Epithelial cell of esophagus (primary cell): ENCODE results near the gene OR10A3.

Experiments
- DNase-seq: peaks from one replicate; pipeline ENCODE4 v3.0.0; 2010; ENCODE audit warnings: low read depth
- H3K4me3 ChIP-seq: 2 replicates; pipeline ENCODE4 v1.5.1; 2011; ENCODE audit warnings: mild to moderate bottlenecking, low read length, control low read depth
- TF ChIP-seq, protein P1 (sequence below): IDR thresholded peaks from 2 replicates; pipeline ENCODE4 v1.5.1; 2011; ENCODE audit warnings: low read depth, mild to moderate bottlenecking, low read length, control low read depth, inconsistent platforms; ENCODE audit not compliant: insufficient read depth; ENCODE audit errors: missing control alignments

Gene OR10A3

DNA sequence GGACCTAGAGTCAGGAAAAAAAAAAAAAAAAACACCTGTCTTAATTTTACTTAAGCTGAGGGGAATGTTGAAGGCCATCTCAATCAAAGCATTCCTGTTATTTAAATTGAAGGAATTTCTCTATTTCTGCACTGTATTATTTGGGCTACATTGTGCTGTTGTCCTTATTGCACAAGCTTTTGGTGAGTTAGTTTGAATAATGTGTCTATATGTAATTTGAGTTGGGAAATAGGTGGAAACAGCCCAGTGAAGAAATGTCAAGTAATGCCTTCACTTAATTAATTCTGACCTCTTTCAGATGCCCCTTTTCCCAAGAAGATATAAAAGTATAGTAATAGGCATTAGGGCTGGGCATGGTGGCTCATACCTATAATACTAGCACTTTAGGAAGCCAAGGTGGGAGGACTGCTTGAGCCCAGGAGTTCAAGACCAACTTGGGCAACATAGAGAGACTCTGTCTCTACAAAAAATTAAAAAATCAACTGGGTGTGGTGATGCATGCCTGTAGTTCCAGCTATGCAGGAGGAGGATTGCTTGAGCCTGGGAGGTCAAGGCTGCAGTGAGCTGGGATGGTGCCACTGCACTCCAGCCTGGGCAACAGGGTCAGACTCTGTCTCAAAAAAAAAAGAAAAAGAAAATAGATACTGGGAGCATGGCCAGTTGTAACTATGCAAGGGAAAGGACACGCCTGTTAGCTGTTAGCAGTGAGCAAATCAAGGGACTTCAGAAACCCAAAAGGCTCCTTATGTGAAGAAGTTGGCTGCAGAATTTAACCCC lies 45.3 kb downstream of the OR10A3 start:
- H3K4me3 ChIP-seq, result no peak overlapping the region
- TF ChIP-seq, protein P1, sequence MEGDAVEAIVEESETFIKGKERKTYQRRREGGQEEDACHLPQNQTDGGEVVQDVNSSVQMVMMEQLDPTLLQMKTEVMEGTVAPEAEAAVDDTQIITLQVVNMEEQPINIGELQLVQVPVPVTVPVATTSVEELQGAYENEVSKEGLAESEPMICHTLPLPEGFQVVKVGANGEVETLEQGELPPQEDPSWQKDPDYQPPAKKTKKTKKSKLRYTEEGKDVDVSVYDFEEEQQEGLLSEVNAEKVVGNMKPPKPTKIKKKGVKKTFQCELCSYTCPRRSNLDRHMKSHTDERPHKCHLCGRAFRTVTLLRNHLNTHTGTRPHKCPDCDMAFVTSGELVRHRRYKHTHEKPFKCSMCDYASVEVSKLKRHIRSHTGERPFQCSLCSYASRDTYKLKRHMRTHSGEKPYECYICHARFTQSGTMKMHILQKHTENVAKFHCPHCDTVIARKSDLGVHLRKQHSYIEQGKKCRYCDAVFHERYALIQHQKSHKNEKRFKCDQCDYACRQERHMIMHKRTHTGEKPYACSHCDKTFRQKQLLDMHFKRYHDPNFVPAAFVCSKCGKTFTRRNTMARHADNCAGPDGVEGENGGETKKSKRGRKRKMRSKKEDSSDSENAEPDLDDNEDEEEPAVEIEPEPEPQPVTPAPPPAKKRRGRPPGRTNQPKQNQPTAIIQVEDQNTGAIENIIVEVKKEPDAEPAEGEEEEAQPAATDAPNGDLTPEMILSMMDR, result no peak
- no peak for DNase-seq

DNA sequence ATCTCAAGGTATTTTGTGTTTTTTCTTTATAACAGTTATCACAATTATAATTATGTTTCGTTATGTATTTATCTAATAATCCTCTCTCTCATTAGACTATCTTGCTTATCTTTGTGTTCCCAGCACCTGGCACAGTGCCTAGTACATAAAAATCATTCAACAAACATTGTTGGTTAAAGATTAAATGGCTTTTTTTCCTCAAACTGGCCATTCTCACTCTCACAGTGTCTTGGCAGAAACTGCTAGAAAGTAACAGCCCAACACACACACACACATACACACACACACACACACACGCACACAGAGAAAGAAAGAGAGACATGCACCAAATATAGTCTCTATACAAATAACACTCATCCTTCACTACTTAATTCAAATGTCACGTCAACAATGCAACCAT lies 47.3 kb downstream of the OR10A3 start:
- H3K4me3 ChIP-seq, result no peak overlapping the region
- no peak for DNase-seq
- TF ChIP-seq, protein P1, result no peak

DNA sequence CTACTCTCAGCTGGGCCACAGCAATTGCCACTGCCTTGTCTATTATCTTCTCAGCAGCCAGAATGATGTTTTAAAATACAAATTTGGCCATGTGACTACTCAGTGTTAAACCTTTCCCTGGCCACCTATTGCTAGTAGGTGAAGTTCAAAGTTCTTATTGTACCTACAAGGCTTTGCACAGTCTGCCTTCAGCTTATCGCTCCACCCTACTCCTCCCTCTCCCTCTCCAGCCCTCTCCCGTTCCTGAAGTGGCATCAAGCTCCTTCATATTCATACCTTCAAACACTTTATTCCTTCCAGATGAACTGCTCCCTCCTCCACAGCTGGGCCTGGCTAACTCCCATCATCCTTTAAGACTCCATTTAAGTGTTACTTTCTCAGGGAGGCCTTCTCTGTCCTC lies 47.7 kb downstream of the OR10A3 start:
- no peak overlapping the region for H3K4me3 ChIP-seq
- TF ChIP-seq, protein P1, result no peak
- DNase-seq, result no peak

DNA sequence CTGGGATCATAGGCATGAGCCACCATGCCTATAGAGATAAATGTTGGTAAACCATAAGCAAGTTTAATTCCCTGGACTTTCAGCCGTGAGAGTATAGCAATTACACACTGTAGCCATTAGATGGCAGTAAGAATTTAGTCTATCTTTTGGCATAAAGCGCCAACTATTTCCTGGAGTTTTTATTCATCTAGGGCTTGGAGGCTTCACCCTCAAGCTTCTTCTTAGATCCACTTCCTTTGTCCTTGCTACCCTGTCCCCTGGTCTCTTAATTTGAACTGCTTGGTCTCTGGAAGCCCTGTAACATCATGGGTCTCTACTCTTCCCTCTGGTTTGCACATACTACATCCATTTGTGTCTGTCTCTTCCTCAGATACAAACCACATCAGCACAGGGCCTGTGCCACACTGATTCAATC lies 48.7 kb downstream of the OR10A3 start:
- H3K4me3 ChIP-seq, result no peak overlapping the region
- DNase-seq, result peak; percentile 66
- TF ChIP-seq, protein P1, result peak; percentile 67

DNA sequence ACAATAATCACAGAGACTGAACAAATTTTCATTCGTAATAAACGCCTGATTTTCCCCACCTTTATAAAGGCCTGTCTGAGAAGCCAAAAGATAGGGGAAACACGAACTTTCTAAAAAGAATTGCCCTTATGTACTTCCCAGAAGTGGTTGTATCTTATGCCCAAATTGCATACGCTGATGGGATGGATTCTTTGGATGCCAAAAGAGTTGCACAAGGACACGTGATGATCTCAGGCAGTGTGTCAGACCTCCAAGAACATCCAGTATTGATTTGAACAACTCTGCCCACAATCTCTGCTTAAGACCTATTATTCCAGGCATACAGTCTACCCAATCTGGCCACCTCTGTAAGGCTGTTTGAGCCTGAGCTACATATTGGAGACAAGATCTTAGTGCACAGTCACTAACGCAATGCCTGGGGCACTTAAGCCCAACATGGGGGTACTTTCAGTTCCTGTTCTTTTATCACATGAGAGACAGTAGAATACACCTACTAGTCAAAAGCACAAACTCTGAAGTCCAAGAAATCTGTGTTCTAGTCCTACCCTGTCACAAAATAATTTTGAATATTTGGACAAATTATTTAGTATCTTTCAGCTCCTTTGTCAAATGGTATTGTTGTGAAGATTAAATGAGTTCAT lies 49.3 kb downstream of the OR10A3 start:
- TF ChIP-seq, protein P1, result no peak
- no peak overlapping the region for H3K4me3 ChIP-seq
- peak; percentile 56 for DNase-seq

DNA sequence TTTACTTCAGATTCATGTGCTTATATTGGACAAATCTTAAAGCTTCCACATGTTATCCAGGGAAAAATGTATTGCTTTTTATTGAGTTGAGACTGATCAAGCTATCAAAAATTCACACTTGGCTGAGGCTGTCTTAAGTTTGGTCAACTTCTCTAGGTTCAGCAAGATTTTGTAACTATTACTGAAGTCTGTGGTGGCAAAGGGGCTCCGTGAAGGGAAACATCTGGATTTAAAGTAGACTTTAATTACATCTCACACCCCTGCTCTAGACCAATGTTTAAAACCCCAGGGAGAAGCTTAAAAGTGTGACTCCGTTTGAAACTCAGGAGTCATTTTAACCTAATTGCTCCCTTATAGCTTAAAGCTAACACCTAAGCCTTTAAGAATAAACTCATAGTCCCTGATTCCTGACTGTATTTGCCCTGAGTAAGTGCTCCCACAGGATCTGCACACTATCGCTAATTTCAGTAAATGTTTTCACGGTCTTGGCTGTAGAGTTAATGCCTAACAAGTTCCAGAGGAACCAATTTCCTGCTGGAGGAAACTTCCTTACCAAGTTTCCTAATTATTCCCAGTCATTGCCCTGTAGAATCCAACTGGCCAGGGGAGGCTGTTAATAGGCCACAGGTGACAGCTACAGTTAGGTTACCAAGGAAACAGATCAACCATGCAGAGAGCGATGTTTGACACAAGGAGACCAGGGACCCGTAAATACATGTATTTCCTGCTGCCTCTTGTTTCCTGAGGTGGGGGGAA lies 50.9 kb downstream of the OR10A3 start:
- no peak for DNase-seq
- H3K4me3 ChIP-seq, result no peak overlapping the region
- TF ChIP-seq, protein P1, result no peak
